Panc1 (cell line): ENCODE results near the gene GSC2. TPM values are rescaled to one million over a fixed set of nuclear protein-coding genes. Genes with fewer than 3 reads are reported as not detected.

Experiments used
- ATAC-seq: fragments of 200-7000 bp; cut with Tn5 transposase; 2 replicates; pipeline ENCODE4 v1.9.1; 2020; ENCODE audit warnings: mild to moderate bottlenecking, moderate library complexity
- BruUV-seq: library from RNA; stranded (reverse); fragments of 400-500 nt; replicated peaks from 2 replicates; lab custom pipeline; 2021; lab: Mats Ljungman, UMichigan
- CTCF ChIA-PET: fragments of 300-600 bp; sonication (Branson Sonifier 250); formaldehyde crosslinking; loops from one replicate; lab custom pipeline; 2022; ENCODE audit warnings: antibody characterized with exemption; lab: Charles Lee
- POLR2A ChIA-PET: fragments of 300-600 bp; sonication (Branson Sonifier 250); formaldehyde crosslinking; loops from one replicate; lab custom pipeline; 2022; ENCODE audit warnings: antibody characterized with exemption; lab: Charles Lee
- DNase-seq: peaks from one replicate; pipeline ENCODE4 v3.0.0-alpha.2; 2010; ENCODE audit warnings: low read depth, low spot score
- H3K27ac ChIP-seq: 2 replicates; pipeline ENCODE4 v1.5.1; 2011; ENCODE audit warnings: mild to moderate bottlenecking, low read length, inconsistent platforms
- H3K27me3 ChIP-seq: fragments of 200-500 bp; sonication (Bioruptor generic); 2 replicates; pipeline ENCODE4 v1.6.0; 2014; ENCODE audit warnings: low read length, inconsistent platforms; ENCODE audit not compliant: control insufficient read depth, insufficient read depth
- H3K36me3 ChIP-seq: fragments of 200-500 bp; sonication (Bioruptor generic); 2 replicates; pipeline ENCODE4 v1.5.1; 2014; ENCODE audit warnings: inconsistent platforms, mild to moderate bottlenecking, low read length, moderate library complexity; ENCODE audit not compliant: control insufficient read depth, insufficient read depth
- H3K4me1 ChIP-seq: 2 replicates; pipeline ENCODE4 v1.5.1; 2011; ENCODE audit warnings: inconsistent platforms, mild to moderate bottlenecking, low read length, moderate library complexity; ENCODE audit not compliant: control insufficient read depth, insufficient read depth
- H3K4me3 ChIP-seq, 2 experiments: 2 replicates each; pipeline ENCODE4 v1.5.1; 2011 to 2012; ENCODE audit warnings: low read depth in 2 of 2, low read length in 2 of 2, mild to moderate bottlenecking in 2 of 2, inconsistent platforms in 1 of 2, moderate library complexity in 1 of 2
- H3K9me3 ChIP-seq: fragments of 200-500 bp; sonication (Bioruptor generic); 2 replicates; pipeline ENCODE4 v1.5.1; 2014; ENCODE audit warnings: low read depth, mild to moderate bottlenecking, inconsistent platforms, low read length, moderate library complexity; ENCODE audit not compliant: control insufficient read depth, insufficient read depth
- POLR2AphosphoS5 ChIP-seq: IDR thresholded peaks from 2 replicates; pipeline ENCODE4 v1.6.1; 2012; ENCODE audit warnings: mild to moderate bottlenecking, low read depth, low read length, moderate library complexity
- SIN3A ChIP-seq: IDR thresholded peaks from 2 replicates; pipeline ENCODE4 v1.6.1; 2012; ENCODE audit warnings: low read depth, mild to moderate bottlenecking, low read length, moderate library complexity, borderline replicate concordance; ENCODE audit not compliant: insufficient read depth
- TCF7L2 ChIP-seq: IDR thresholded peaks from 2 replicates; pipeline ENCODE4 v1.6.1; 2011; ENCODE audit warnings: mild to moderate bottlenecking, low read depth, low read length, inconsistent platforms
- in situ Hi-C: cut with HindIII; loops from 2 replicates; pipeline ENCODE4 v1.10.0; 2016; ENCODE audit warnings: low sequenced_read_pairs, low pct_unique_long_range_greater_than_20kb
- intact Hi-C: fragments of 100-400 bp; cut with micrococcal nuclease; formaldehyde crosslinking; loops from one replicate; pipeline ENCODE4 v1.10.0; 2022; ENCODE audit not compliant: unreplicated experiment
- total RNA-seq: library from RNA; stranded (reverse); gene quantifications from one replicate; pipeline ENCODE4 v1.2.1, GENCODE V29; 2021; ENCODE audit not compliant: unreplicated experiment
- TF ChIP-seq, protein P1 (sequence below): fragments of 450-650 bp; IDR thresholded peaks from 2 replicates; pipeline ENCODE4 v1.5.1; 2017; ENCODE audit warnings: mild to moderate bottlenecking
- TF ChIP-seq, protein P2 (sequence below), 2 experiments: IDR thresholded peaks; 2 replicates each; pipeline ENCODE4 v1.6.1; 2011 to 2012; ENCODE audit warnings: low read depth in 2 of 2, control low read depth in 1 of 2, low read length in 1 of 2, mild to moderate bottlenecking in 1 of 2, moderate library complexity in 1 of 2; ENCODE audit not compliant: insufficient read depth in 1 of 2

GSC2 gene
- total RNA-seq, 1 experiment from 2014 or later = 0.23 TPM

DNA sequence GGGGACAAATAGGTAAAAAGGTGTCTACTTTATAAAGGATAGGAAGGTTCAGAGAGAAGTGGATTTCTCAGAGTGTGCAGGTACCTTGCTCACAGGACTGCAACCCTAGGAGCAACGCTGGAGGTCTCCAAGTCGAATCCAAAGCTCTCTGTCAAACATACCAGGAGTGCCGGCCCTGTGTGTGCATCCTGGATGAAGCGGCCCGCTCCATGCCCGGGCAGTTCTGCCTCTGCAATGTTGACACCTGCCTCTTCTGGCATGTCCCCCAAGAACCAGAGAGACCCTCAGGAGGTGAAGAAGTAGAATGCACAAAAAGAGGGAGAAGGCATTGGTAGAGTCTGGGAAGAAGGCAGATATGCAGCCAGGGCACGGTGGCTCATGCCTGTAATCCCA lies 22.1 kb downstream of the GSC2 start:
- H3K27me3 ChIP-seq = no peaks in the 10 kb centered on the region
- no peaks in the 10 kb centered on the region for H3K9me3 ChIP-seq
- in situ Hi-C loops = no loop called here
- no TSS peak for BruUV-seq
- H3K4me3 ChIP-seq = no peak overlapping the region
- POLR2A ChIA-PET = no interaction called here
- CTCF ChIA-PET = interaction anchor here (0.6 kb wide), 1 partner anchor 88 kb away, joined by 5 read pairs; no protein-coding TSS in a partner anchor
- intact Hi-C loops = no loop called here
- H3K36me3 ChIP-seq = no peaks in the 10 kb centered on the region
- ATAC-seq (no peak), DNase-seq (no peak)
- TF ChIP-seq TCF7L2 (no peak), POLR2AphosphoS5 (no peak), SIN3A (no peak)
- TF ChIP-seq, protein P1, sequence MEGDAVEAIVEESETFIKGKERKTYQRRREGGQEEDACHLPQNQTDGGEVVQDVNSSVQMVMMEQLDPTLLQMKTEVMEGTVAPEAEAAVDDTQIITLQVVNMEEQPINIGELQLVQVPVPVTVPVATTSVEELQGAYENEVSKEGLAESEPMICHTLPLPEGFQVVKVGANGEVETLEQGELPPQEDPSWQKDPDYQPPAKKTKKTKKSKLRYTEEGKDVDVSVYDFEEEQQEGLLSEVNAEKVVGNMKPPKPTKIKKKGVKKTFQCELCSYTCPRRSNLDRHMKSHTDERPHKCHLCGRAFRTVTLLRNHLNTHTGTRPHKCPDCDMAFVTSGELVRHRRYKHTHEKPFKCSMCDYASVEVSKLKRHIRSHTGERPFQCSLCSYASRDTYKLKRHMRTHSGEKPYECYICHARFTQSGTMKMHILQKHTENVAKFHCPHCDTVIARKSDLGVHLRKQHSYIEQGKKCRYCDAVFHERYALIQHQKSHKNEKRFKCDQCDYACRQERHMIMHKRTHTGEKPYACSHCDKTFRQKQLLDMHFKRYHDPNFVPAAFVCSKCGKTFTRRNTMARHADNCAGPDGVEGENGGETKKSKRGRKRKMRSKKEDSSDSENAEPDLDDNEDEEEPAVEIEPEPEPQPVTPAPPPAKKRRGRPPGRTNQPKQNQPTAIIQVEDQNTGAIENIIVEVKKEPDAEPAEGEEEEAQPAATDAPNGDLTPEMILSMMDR = no peak
- TF ChIP-seq, protein P2, sequence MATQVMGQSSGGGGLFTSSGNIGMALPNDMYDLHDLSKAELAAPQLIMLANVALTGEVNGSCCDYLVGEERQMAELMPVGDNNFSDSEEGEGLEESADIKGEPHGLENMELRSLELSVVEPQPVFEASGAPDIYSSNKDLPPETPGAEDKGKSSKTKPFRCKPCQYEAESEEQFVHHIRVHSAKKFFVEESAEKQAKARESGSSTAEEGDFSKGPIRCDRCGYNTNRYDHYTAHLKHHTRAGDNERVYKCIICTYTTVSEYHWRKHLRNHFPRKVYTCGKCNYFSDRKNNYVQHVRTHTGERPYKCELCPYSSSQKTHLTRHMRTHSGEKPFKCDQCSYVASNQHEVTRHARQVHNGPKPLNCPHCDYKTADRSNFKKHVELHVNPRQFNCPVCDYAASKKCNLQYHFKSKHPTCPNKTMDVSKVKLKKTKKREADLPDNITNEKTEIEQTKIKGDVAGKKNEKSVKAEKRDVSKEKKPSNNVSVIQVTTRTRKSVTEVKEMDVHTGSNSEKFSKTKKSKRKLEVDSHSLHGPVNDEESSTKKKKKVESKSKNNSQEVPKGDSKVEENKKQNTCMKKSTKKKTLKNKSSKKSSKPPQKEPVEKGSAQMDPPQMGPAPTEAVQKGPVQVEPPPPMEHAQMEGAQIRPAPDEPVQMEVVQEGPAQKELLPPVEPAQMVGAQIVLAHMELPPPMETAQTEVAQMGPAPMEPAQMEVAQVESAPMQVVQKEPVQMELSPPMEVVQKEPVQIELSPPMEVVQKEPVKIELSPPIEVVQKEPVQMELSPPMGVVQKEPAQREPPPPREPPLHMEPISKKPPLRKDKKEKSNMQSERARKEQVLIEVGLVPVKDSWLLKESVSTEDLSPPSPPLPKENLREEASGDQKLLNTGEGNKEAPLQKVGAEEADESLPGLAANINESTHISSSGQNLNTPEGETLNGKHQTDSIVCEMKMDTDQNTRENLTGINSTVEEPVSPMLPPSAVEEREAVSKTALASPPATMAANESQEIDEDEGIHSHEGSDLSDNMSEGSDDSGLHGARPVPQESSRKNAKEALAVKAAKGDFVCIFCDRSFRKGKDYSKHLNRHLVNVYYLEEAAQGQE (IDR thresholded peaks at IDR 0.05; ENCODE audit: insufficient read depth in 1 of 2, low read depth in 2 of 2, low read length in 1 of 2) = no peak
- no peaks in the 10 kb centered on the region for H3K4me1 ChIP-seq
- no peak overlapping the region for H3K27ac ChIP-seq

DNA sequence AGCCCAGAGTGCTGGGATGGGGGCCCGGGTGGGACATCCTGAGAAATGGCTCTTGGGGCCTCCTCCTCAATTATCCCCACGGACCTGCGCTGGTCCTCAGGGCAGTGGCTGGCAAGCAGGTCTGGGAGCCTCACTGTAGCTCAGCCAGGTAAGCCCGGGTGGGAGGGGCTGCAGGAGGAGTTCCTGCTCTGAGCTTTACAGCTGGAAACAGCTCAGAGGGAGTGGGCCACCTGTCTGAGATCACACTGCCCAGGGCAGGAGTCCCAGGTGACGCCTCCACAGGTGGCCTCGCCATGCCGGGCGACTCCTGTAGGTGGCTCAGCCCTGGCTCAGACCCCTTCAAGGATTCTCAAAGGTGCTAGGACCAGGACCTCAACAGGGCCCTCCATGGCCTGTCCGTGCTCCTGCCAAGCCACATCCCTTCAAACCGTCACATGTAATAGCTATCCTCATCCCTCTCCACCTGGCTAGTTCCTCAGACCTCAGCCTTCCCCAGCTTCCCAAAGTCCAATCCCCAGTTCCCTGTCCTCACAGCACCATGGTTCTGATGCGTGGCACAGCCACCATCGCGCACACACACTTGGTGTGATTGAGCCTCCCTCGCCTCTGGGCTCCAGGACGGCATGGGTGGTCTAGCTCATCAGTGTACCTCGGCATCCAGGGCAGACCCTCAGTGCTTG lies 22.6 kb downstream of the GSC2 start:
- no peak overlapping the region for H3K27ac ChIP-seq
- POLR2A ChIA-PET = no interaction called here
- no peaks in the 10 kb centered on the region for H3K27me3 ChIP-seq
- no peaks in the 10 kb centered on the region for H3K4me1 ChIP-seq
- ATAC-seq (no peak), DNase-seq (no peak)
- TF ChIP-seq, protein P2 (IDR thresholded peaks at IDR 0.05; ENCODE audit: insufficient read depth in 1 of 2, low read depth in 2 of 2, low read length in 1 of 2) = no peak
- TF ChIP-seq SIN3A (no peak), TCF7L2 (no peak), POLR2AphosphoS5 (no peak)
- TF ChIP-seq, protein P1 = no peak
- H3K9me3 ChIP-seq = no peaks in the 10 kb centered on the region
- CTCF ChIA-PET = no interaction called here
- H3K36me3 ChIP-seq = no peaks in the 10 kb centered on the region
- no TSS peak for BruUV-seq
- intact Hi-C loops (no loop called here), in situ Hi-C loops (no loop called here)
- H3K4me3 ChIP-seq = no peak overlapping the region
